Measurements from ENCODE around the gene ITPK1.

ITPK1 gene

GRCh38 chr14:93099196-93099595 is 16.5 kb downstream of the ITPK1 start:
- Histone ChIP-seq H3K4me1 (ENCODE audit: control insufficient read depth in 2 of 2, insufficient read depth in 2 of 2, low read length in 2 of 2) (peaks cover 8 to 13% of the 10 kb centered on the region in 2 donors), H3K27me3 (ENCODE audit: control insufficient read depth in 2 of 2, insufficient read depth in 2 of 2, low read length in 2 of 2) (no peaks in the 10 kb centered on the region), H3K9ac (ENCODE audit: low read depth in 1 of 2, low read length in 2 of 2) (no peak overlapping the region), H3K36me3 (ENCODE audit: control insufficient read depth in 2 of 2, insufficient read depth in 2 of 2, low read length in 2 of 2) (no peaks in the 10 kb centered on the region), H3K9me3 (ENCODE audit: control insufficient read depth in 2 of 2, low read length in 2 of 2) (no peaks in the 10 kb centered on the region), H3K4me3 (ENCODE audit: low read length in 2 of 2) (no peak overlapping the region), H3K27ac (ENCODE audit: low read depth in 2 of 2, low read length in 2 of 2) (no peak overlapping the region)

- Histone ChIP-seq H3K9ac (ENCODE audit: low read depth in 1 of 2, low read length in 2 of 2) (no peak overlapping the region), H3K9me3 (ENCODE audit: control insufficient read depth in 2 of 2, low read length in 2 of 2) (no peaks in the 10 kb centered on the region), H3K27ac (ENCODE audit: low read depth in 2 of 2, low read length in 2 of 2) (no peak overlapping the region), H3K4me3 (ENCODE audit: low read length in 2 of 2) (no peak overlapping the region), H3K36me3 (ENCODE audit: control insufficient read depth in 2 of 2, insufficient read depth in 2 of 2, low read length in 2 of 2) (no peaks in the 10 kb centered on the region), H3K4me1 (ENCODE audit: control insufficient read depth in 2 of 2, insufficient read depth in 2 of 2, low read length in 2 of 2) (peaks cover 0 to 1% of the 10 kb centered on the region in 2 donors), H3K27me3 (ENCODE audit: control insufficient read depth in 2 of 2, insufficient read depth in 2 of 2, low read length in 2 of 2) (no peaks in the 10 kb centered on the region)
Observed at GRCh38 chr14:93096691-93097322, 18.9 kb downstream of the ITPK1 start.

- Histone ChIP-seq H3K36me3 (ENCODE audit: control insufficient read depth in 2 of 2, insufficient read depth in 2 of 2, low read length in 2 of 2) (no peaks in the 10 kb centered on the region), H3K9me3 (ENCODE audit: control insufficient read depth in 2 of 2, low read length in 2 of 2) (no peaks in the 10 kb centered on the region), H3K27ac (ENCODE audit: low read depth in 2 of 2, low read length in 2 of 2) (no peak overlapping the region), H3K9ac (ENCODE audit: low read depth in 1 of 2, low read length in 2 of 2) (no peak overlapping the region), H3K27me3 (ENCODE audit: control insufficient read depth in 2 of 2, insufficient read depth in 2 of 2, low read length in 2 of 2) (no peaks in the 10 kb centered on the region), H3K4me3 (ENCODE audit: low read length in 2 of 2) (no peak overlapping the region), H3K4me1 (ENCODE audit: control insufficient read depth in 2 of 2, insufficient read depth in 2 of 2, low read length in 2 of 2) (no peaks in the 10 kb centered on the region)
Observed at GRCh38 chr14:93095742-93096510, 19.8 kb downstream of the ITPK1 start.

- no peak overlapping the region for H3K9ac ChIP-seq (ENCODE audit: low read depth in 1 of 2, low read length in 2 of 2)
- no peak overlapping the region for H3K27ac ChIP-seq (ENCODE audit: low read depth in 2 of 2, low read length in 2 of 2)
- no peaks in the 10 kb centered on the region for H3K36me3 ChIP-seq (ENCODE audit: control insufficient read depth in 2 of 2, insufficient read depth in 2 of 2, low read length in 2 of 2)
- H3K27me3 ChIP-seq (ENCODE audit: control insufficient read depth in 2 of 2, insufficient read depth in 2 of 2, low read length in 2 of 2) = no peaks in the 10 kb centered on the region
- no peaks in the 10 kb centered on the region for H3K9me3 ChIP-seq (ENCODE audit: control insufficient read depth in 2 of 2, low read length in 2 of 2)
- no peaks in the 10 kb centered on the region for H3K4me1 ChIP-seq (ENCODE audit: control insufficient read depth in 2 of 2, insufficient read depth in 2 of 2, low read length in 2 of 2)
- H3K4me3 ChIP-seq (ENCODE audit: low read length in 2 of 2) = no peak overlapping the region
Observed at GRCh38 chr14:93094121-93094918, 21.4 kb downstream of the ITPK1 start.

- H3K4me1 ChIP-seq (ENCODE audit: control insufficient read depth in 2 of 2, insufficient read depth in 2 of 2, low read length in 2 of 2) = no peaks in the 10 kb centered on the region
- no peaks in the 10 kb centered on the region for H3K9me3 ChIP-seq (ENCODE audit: control insufficient read depth in 2 of 2, low read length in 2 of 2)
- H3K4me3 ChIP-seq (ENCODE audit: low read length in 2 of 2) = no peak overlapping the region
- no peaks in the 10 kb centered on the region for H3K27me3 ChIP-seq (ENCODE audit: control insufficient read depth in 2 of 2, insufficient read depth in 2 of 2, low read length in 2 of 2)
- H3K36me3 ChIP-seq (ENCODE audit: control insufficient read depth in 2 of 2, insufficient read depth in 2 of 2, low read length in 2 of 2) = no peaks in the 10 kb centered on the region
- H3K27ac ChIP-seq (ENCODE audit: low read depth in 2 of 2, low read length in 2 of 2) = no peak overlapping the region
- H3K9ac ChIP-seq (ENCODE audit: low read depth in 1 of 2, low read length in 2 of 2) = no peak overlapping the region
Observed at GRCh38 chr14:93092606-93093556, 22.8 kb downstream of the ITPK1 start.

- Histone ChIP-seq H3K36me3 (ENCODE audit: control insufficient read depth in 2 of 2, insufficient read depth in 2 of 2, low read length in 2 of 2) (no peaks in the 10 kb centered on the region), H3K9me3 (ENCODE audit: control insufficient read depth in 2 of 2, low read length in 2 of 2) (no peaks in the 10 kb centered on the region), H3K4me1 (ENCODE audit: control insufficient read depth in 2 of 2, insufficient read depth in 2 of 2, low read length in 2 of 2) (no peaks in the 10 kb centered on the region), H3K27me3 (ENCODE audit: control insufficient read depth in 2 of 2, insufficient read depth in 2 of 2, low read length in 2 of 2) (no peaks in the 10 kb centered on the region), H3K27ac (ENCODE audit: low read depth in 2 of 2, low read length in 2 of 2) (no peak overlapping the region), H3K4me3 (ENCODE audit: low read length in 2 of 2) (no peak overlapping the region), H3K9ac (ENCODE audit: low read depth in 1 of 2, low read length in 2 of 2) (no peak overlapping the region)
Observed at GRCh38 chr14:93091666-93092065, 24.1 kb downstream of the ITPK1 start.

GRCh38 chr14:93090826-93091555 is 24.7 kb downstream of the ITPK1 start:
- no peaks in the 10 kb centered on the region for H3K27me3 ChIP-seq (ENCODE audit: control insufficient read depth in 2 of 2, insufficient read depth in 2 of 2, low read length in 2 of 2)
- H3K9ac ChIP-seq (ENCODE audit: low read depth in 1 of 2, low read length in 2 of 2) = no peak overlapping the region
- peaks cover 0 to 2% of the 10 kb centered on the region in 2 donors for H3K4me1 ChIP-seq (ENCODE audit: control insufficient read depth in 2 of 2, insufficient read depth in 2 of 2, low read length in 2 of 2)
- H3K36me3 ChIP-seq (ENCODE audit: control insufficient read depth in 2 of 2, insufficient read depth in 2 of 2, low read length in 2 of 2) = no peaks in the 10 kb centered on the region
- H3K27ac ChIP-seq (ENCODE audit: low read depth in 2 of 2, low read length in 2 of 2) = no peak overlapping the region
- no peaks in the 10 kb centered on the region for H3K9me3 ChIP-seq (ENCODE audit: control insufficient read depth in 2 of 2, low read length in 2 of 2)
- H3K4me3 ChIP-seq (ENCODE audit: low read length in 2 of 2) = no peak overlapping the region

GRCh38 chr14:93089521-93090269 is 26.0 kb downstream of the ITPK1 start:
- H3K27ac ChIP-seq (ENCODE audit: low read depth in 2 of 2, low read length in 2 of 2) = no peak overlapping the region

More at GRCh38 chr14:93089521-93090269, 26.0 kb downstream of the ITPK1 start:
- peaks cover 0 to 2% of the 10 kb centered on the region in 2 donors for H3K4me1 ChIP-seq (ENCODE audit: control insufficient read depth in 2 of 2, insufficient read depth in 2 of 2, low read length in 2 of 2)
- H3K36me3 ChIP-seq (ENCODE audit: control insufficient read depth in 2 of 2, insufficient read depth in 2 of 2, low read length in 2 of 2) = no peaks in the 10 kb centered on the region
- no peaks in the 10 kb centered on the region for H3K27me3 ChIP-seq (ENCODE audit: control insufficient read depth in 2 of 2, insufficient read depth in 2 of 2, low read length in 2 of 2)
- H3K4me3 ChIP-seq (ENCODE audit: low read length in 2 of 2) = no peak overlapping the region
- no peaks in the 10 kb centered on the region for H3K9me3 ChIP-seq (ENCODE audit: control insufficient read depth in 2 of 2, low read length in 2 of 2)
- no peak overlapping the region for H3K9ac ChIP-seq (ENCODE audit: low read depth in 1 of 2, low read length in 2 of 2)

Data from mucosa of rectum (tissue), 2 donors.